HEK293 (cell line): Measurements from ENCODE around the gene TIGD3.

ENCODE experiments used
- CTCF ChIA-PET: fragments of 350-600 bp; formaldehyde crosslinking; extraction: SDS; loops from one replicate; lab custom pipeline; 2021; ENCODE audit warnings: antibody characterized with exemption; lab: Yijun Ruan, JAX
- POLR2A ChIA-PET: fragments of 300-600 bp; formaldehyde crosslinking; extraction: SDS; loops from one replicate; lab custom pipeline; 2020; ENCODE audit warnings: antibody characterized with exemption, inconsistent platforms; lab: Yijun Ruan, JAX
- H3K27ac ChIP-seq: fragments of 200-500 bp; sonication (Bioruptor generic); 2 replicates; pipeline ENCODE4 v1.5.1; 2014; ENCODE audit warnings: low read depth, low read length, control low read depth, inconsistent platforms; ENCODE audit errors: extremely low read depth
- H3K36me3 ChIP-seq, 2 experiments: fragments of 200-500 bp in 1 of 2; sonication (Bioruptor generic) in 1 of 2; 1 replicate in 1 of 2; 2 replicates in 1 of 2; pipeline ENCODE4 v1.5.1; 2014 to 2017; ENCODE audit warnings: inconsistent platforms in 2 of 2, low read length in 2 of 2; ENCODE audit not compliant: control insufficient read depth in 2 of 2, insufficient read depth in 1 of 2
- H3K4me1 ChIP-seq: fragments of 200-500 bp; sonication (Bioruptor generic); 2 replicates; pipeline ENCODE4 v1.5.1; 2014; ENCODE audit warnings: mild to moderate bottlenecking, low read length, inconsistent platforms; ENCODE audit not compliant: control insufficient read depth, insufficient read depth
- H3K4me3 ChIP-seq: 2 replicates; pipeline ENCODE4 v1.5.1; 2011; ENCODE audit warnings: low read depth, mild to moderate bottlenecking, control low read depth, low read length, moderate library complexity
- H3K9me3 ChIP-seq: fragments of 200-500 bp; sonication (Bioruptor generic); 2 replicates; pipeline ENCODE4 v1.5.1; 2014; ENCODE audit warnings: low read depth, low read length, inconsistent platforms; ENCODE audit not compliant: control insufficient read depth, insufficient read depth
- BCL11B ChIP-seq: fragments of 450-650 bp; formaldehyde crosslinking; IDR thresholded peaks from 2 replicates; pipeline ENCODE4 v1.5.1; 2016; ENCODE audit warnings: low read depth, missing biosample characterization, missing genetic modification characterization
- BCL6B ChIP-seq: fragments of 450-650 bp; formaldehyde crosslinking; IDR thresholded peaks from 2 replicates; pipeline ENCODE4 v1.5.1; 2017; ENCODE audit warnings: missing biosample characterization, missing genetic modification characterization
- GLIS1 ChIP-seq: fragments of 450-650 bp; formaldehyde crosslinking; IDR thresholded peaks from 2 replicates; pipeline ENCODE4 v1.5.1; 2016; ENCODE audit warnings: missing biosample characterization, missing genetic modification characterization
- HOXA7 ChIP-seq: sonication (generic); formaldehyde crosslinking; IDR thresholded peaks from 2 replicates; pipeline ENCODE4 v1.8.1; 2022; ENCODE audit warnings: missing genetic modification reagents, borderline replicate concordance
- SCRT2 ChIP-seq: fragments of 450-650 bp; formaldehyde crosslinking; IDR thresholded peaks from 2 replicates; pipeline ENCODE4 v1.5.1; 2016; ENCODE audit warnings: missing biosample characterization, missing genetic modification characterization
- SP2 ChIP-seq: fragments of 450-650 bp; formaldehyde crosslinking; IDR thresholded peaks from 2 replicates; pipeline ENCODE4 v1.5.1; 2016; ENCODE audit warnings: missing biosample characterization, missing genetic modification characterization
- YY1 ChIP-seq: fragments of 450-650 bp; formaldehyde crosslinking; IDR thresholded peaks from 2 replicates; pipeline ENCODE4 v1.5.1; 2018; ENCODE audit warnings: missing biosample characterization, missing genetic modification characterization
- ZBTB21 ChIP-seq: fragments of 450-650 bp; formaldehyde crosslinking; IDR thresholded peaks from 2 replicates; pipeline ENCODE4 v1.5.1; 2017; ENCODE audit warnings: missing biosample characterization, missing genetic modification characterization
- ZFP41 ChIP-seq: fragments of 450-650 bp; formaldehyde crosslinking; IDR thresholded peaks from 2 replicates; pipeline ENCODE4 v1.5.1; 2016; ENCODE audit warnings: missing biosample characterization, missing genetic modification characterization, borderline replicate concordance
- ZNF10 ChIP-seq: fragments of 450-650 bp; formaldehyde crosslinking; IDR thresholded peaks from 2 replicates; pipeline ENCODE4 v1.5.1; 2017; ENCODE audit warnings: missing biosample characterization, missing genetic modification characterization
- ZNF121 ChIP-seq: fragments of 450-650 bp; formaldehyde crosslinking; IDR thresholded peaks from 2 replicates; pipeline ENCODE4 v1.5.1; 2016; ENCODE audit warnings: missing biosample characterization, missing genetic modification characterization
- ZNF155 ChIP-seq: fragments of 450-650 bp; formaldehyde crosslinking; IDR thresholded peaks from 2 replicates; pipeline ENCODE4 v1.5.1; 2016; ENCODE audit warnings: missing biosample characterization, missing genetic modification characterization
- ZNF18 ChIP-seq: fragments of 450-650 bp; formaldehyde crosslinking; IDR thresholded peaks from 2 replicates; pipeline ENCODE4 v1.5.1; 2016; ENCODE audit warnings: missing biosample characterization, missing genetic modification characterization
- ZNF558 ChIP-seq: fragments of 450-650 bp; formaldehyde crosslinking; IDR thresholded peaks from 2 replicates; pipeline ENCODE4 v1.5.1; 2016; ENCODE audit warnings: missing biosample characterization, missing genetic modification characterization
- ZNF701 ChIP-seq: fragments of 450-650 bp; formaldehyde crosslinking; IDR thresholded peaks from 2 replicates; pipeline ENCODE4 v1.5.1; 2016; ENCODE audit warnings: missing biosample characterization, missing genetic modification characterization
- ZNF707 ChIP-seq: fragments of 450-650 bp; formaldehyde crosslinking; IDR thresholded peaks from 2 replicates; pipeline ENCODE4 v1.5.1; 2016; ENCODE audit warnings: missing biosample characterization, missing genetic modification characterization

TIGD3 gene

GRCh38 chr11:65370659-65371049 is 16.1 kb downstream of the TIGD3 start:
- Histone ChIP-seq H3K9me3 (no peaks in the 10 kb centered on the region), H3K4me1 (no peaks in the 10 kb centered on the region), H3K4me3 (no peak overlapping the region), H3K27ac (peak overlapping the region; percentile 40; the same call in 1 of the 2 replicates), H3K36me3 (no peaks in the 10 kb centered on the region)
- TF ChIP-seq SP2 (no peak), ZNF121 (peak; percentile 89), HOXA7 (CRISPR knock-in tag) (no peak), ZNF558 (tag by site-specific recombination) (no peak)
- POLR2A ChIA-PET = interaction anchor here (0.6 to 3.7 kb wide), 15 partner anchors 9 to 350 kb away, joined by 3 to 28 read pairs (median 3); partner anchors contain the start of genes MALAT1, NEAT1, RNASEH2C and SLC25A45
- CTCF ChIA-PET = interaction anchor here (0.6 to 2.4 kb wide), 8 partner anchors 9 to 147 kb away, joined by 3 to 11 read pairs (median 4); no protein-coding TSS in a partner anchor

- ChIA-PET POLR2A (interaction anchor here (1.0 to 2.4 kb wide), 4 partner anchors 15 to 98 kb away, joined by 3 to 12 read pairs (median 4); partner anchors contain the start of gene NEAT1), CTCF (interaction anchor here (0.6 to 1.5 kb wide), 6 partner anchors 38 to 278 kb away, joined by 3 to 6 read pairs (median 3); no protein-coding TSS in a partner anchor)
- Histone ChIP-seq H3K4me3 (no peak overlapping the region), H3K36me3 (no peaks in the 10 kb centered on the region), H3K4me1 (no peaks in the 10 kb centered on the region), H3K9me3 (no peaks in the 10 kb centered on the region), H3K27ac (no peak overlapping the region)
- peak; percentile 76 for TF ChIP-seq ZNF10 (tag by site-specific recombination)
- no peak for TF ChIP-seq ZNF155
- TF ChIP-seq SCRT2 = peak; percentile 60
- TF ChIP-seq ZNF18 (tag by site-specific recombination) = 0 out of 2 replicates have a peak, but pooled peaks have one; percentile 20
Observed at GRCh38 chr11:65373839-65374580, 19.5 kb downstream of the TIGD3 start.

- no peak overlapping the region for H3K27ac ChIP-seq
- H3K4me3 ChIP-seq = no peak overlapping the region
- no peaks in the 10 kb centered on the region for H3K4me1 ChIP-seq
- TF ChIP-seq ZBTB21 (tag by site-specific recombination) = no peak
- no peak for TF ChIP-seq BCL6B (tag by site-specific recombination)
- TF ChIP-seq BCL11B = no peak
- TF ChIP-seq ZFP41 (tag by site-specific recombination) = no peak
- TF ChIP-seq ZNF707 = no peak
- no peaks in the 10 kb centered on the region for H3K9me3 ChIP-seq
- POLR2A ChIA-PET = interaction anchor here (0.6 to 2.4 kb wide), 4 partner anchors 41 to 122 kb away, joined by 3 to 12 read pairs (median 4); partner anchors contain the start of gene NEAT1
- no peaks in the 10 kb centered on the region for H3K36me3 ChIP-seq
- CTCF ChIA-PET = interaction anchor here (0.7 to 1.5 kb wide), 3 partner anchors 23 to 59 kb away, joined by 3 read pairs; no protein-coding TSS in a partner anchor
Observed at GRCh38 chr11:65375012-65375411, 20.5 kb downstream of the TIGD3 start.

GRCh38 chr11:65376138-65376713 is 21.7 kb downstream of the TIGD3 start:
- TF ChIP-seq ZNF701 (tag by site-specific recombination) (no peak), YY1 (tag by site-specific recombination) (no peak), SCRT2 (peak; percentile 45; the same call in 1 of the 2 replicates), GLIS1 (peak; percentile 54)
- Histone ChIP-seq H3K9me3 (no peaks in the 10 kb centered on the region), H3K27ac (no peak overlapping the region), H3K36me3 (no peaks in the 10 kb centered on the region), H3K4me3 (no peak overlapping the region), H3K4me1 (no peaks in the 10 kb centered on the region)
- ChIA-PET CTCF (interaction anchor here (0.6 to 1.3 kb wide), 5 partner anchors 12 to 103 kb away, joined by 3 to 4 read pairs (median 3); no protein-coding TSS in a partner anchor), POLR2A (interaction anchor here (1.2 kb wide), 1 partner anchor 46 kb away, joined by 3 read pairs; the partner anchor contains the start of gene NEAT1)
